ENCODE measurements around the gene NR2F1-AS1.

Gene NR2F1-AS1

DNA sequence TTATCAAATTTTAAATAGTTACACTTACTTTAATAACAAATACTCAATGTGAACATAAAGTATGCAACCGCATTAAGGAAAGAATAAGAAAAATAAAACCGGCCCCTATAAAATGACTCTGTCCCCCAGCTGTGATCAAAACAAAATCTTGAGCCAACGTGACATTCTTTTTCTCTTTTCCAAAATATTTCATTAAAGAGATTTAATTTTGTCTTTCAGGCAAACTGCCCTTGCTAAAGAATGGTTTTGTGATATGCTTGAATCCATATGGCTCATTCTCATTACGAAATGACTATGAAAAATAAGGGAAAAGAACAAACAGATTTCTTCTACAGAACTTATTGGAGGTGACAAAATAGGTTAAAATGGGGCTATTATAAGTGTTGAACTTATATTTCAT, 197.0 kb downstream of the NR2F1-AS1 start:
- no peak for DNase-seq (ENCODE audit: low read depth)

DNA sequence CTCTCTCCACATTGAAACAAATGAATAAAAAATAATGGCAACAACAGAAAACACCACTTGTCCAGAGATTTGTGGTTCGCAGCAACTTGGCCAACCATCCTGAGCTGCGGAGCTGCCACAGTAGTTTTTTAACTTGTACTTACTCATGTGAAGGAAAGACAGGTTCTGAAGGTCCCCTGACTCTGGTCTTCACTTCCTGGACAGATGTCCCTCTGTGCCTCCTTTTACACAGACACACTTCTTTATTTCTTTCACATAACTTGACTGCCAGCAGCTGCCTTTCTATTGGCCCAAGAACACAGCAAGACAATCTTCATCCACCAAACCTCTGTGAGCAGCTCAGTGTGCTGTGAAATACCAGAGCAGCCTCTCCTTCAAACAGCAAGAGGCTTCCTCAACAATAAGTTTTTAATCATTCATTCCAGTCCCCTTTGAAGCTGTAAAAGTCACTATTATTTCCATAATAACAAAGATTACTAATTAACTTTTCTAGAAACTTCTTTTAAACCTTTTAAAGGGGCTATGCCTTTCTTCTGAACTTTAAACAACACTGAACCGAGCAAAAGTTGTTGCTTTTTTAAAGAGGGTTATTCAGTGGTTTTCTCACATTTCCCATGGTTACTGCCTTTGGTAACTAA, 198.7 kb downstream of the NR2F1-AS1 start:
- DNase-seq (ENCODE audit: low read depth): no peak

- DNase-seq (ENCODE audit: low read depth): no peak
Observed at GRCh38 chr5:93381057-93381456, 200.0 kb downstream of the NR2F1-AS1 start.

DNA sequence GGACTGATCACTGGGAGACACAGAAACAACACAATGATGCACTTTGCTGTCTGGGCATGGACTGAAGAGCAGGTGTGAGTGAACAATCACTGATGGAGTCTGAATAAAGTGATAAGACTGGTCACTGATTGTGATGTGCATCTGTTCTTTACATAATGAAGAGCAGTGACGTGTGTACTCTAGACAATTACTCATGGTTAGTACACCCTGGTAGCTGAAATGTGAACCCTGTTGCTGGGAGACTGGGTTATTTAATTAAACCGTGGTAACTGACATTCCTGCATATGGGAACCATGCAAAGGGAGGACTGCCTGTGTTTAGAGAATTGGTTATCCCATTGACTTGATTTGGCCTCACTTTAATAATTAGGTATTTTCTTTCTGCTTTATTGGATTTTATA, 202.9 kb downstream of the NR2F1-AS1 start:
- DNase-seq (ENCODE audit: low read depth): no peak

GRCh38 chr5:93371893-93372292, 209.1 kb downstream of the NR2F1-AS1 start:
- no peak for DNase-seq (ENCODE audit: low read depth)

DNA sequence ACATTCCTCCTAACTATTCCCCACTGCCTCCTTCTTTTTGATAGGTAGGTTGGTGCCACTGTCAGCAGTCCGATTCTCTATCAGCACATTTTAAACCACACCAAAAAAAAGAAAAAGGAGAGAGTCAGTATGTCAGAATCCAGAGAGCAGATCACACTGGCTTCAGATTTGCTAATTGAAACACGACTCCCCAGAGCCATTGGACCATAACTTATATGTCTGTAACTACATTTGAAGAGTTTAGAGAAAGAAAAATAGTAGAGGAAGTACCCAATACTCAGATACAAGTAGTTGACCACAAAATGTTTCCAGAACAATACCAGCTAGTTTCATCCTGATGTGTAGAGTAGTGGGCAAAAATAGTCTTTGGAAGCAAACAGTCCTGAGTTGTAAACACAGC, 216.6 kb downstream of the NR2F1-AS1 start:
- no peak for DNase-seq (ENCODE audit: low read depth)

DNA sequence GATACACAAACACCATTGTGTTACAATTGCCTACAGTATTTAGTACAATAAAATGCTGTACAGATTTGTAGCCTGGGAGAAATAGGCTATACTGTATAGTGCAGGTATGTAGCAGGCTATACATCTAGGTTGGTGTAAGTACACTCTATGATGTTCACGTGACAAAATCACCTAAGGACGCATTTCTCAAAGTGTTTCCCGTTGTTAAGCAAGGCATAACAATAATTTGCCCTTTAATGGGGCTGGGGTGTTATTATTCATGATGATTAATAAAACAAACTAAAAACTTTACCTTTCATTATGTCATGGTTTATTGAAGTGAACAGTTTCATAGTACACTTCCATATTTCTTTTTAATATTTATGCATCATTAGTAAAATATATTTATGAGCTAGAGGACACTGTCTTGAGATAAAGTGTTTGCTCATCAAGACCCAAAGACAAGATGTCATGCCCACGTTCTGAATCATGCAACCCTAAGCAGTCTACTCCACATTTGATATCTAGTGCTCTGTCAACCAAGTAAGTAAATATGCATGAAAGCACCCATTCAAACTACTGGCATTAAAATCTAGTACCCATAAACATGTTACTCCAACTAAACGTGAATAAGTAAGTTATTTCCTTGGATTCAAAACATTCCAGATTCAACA, 220.5 kb downstream of the NR2F1-AS1 start:
- no peak for DNase-seq (ENCODE audit: low read depth)

DNA sequence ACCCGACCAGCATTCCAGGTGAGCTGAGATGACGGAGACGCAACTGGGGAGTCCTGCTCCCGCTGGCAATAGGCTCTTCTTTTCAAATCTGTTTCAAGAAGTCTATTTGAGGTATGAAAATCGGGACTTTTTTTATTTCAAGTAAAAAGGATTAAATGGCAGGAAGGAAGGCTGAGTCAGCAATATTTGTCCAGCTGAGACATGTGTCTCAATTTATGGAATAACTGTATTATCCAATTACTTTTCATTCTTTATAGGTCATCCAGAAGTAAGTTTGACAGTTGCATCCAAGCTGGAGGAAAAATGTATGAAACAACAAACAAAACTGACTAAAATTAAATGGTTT, 221.1 kb downstream of the NR2F1-AS1 start:
- DNase-seq (ENCODE audit: low read depth): no peak
